OCI-LY3 (cell line): ENCODE data around the gene SNX18.

Experiments
- H2AFZ ChIP-seq: fragments of 200-600, 300-600 bp; shearing (Covaris generic); 2 replicates; pipeline ENCODE4 v1.6.0; 2014; ENCODE audit warnings: antibody characterized with exemption, low read depth, low read length
- H3K27ac ChIP-seq: fragments of 200-600, 300-600 bp; sonication (generic); 2 replicates; pipeline ENCODE4 v1.5.1; 2014; ENCODE audit warnings: mild to moderate bottlenecking, low read length, moderate library complexity, mixed read lengths
- H3K27me3 ChIP-seq: fragments of 200-600, 300-600 bp; sonication (generic); 2 replicates; pipeline ENCODE4 v1.6.1; 2014; ENCODE audit warnings: low read depth, low read length, mixed read lengths
- H3K36me3 ChIP-seq: fragments of 200-600, 300-600 bp; sonication (generic); replicated peaks from 2 replicates; pipeline ENCODE3; 2014; ENCODE audit warnings: low read depth, low read length, mixed read lengths
- H3K4me1 ChIP-seq: fragments of 300-600, 200-600 bp; sonication (generic); 2 replicates; pipeline ENCODE4 v1.6.1; 2014; ENCODE audit warnings: low read length, mixed read lengths
- H3K4me2 ChIP-seq: fragments of 200-600, 300-600 bp; sonication (generic); 2 replicates; pipeline ENCODE4 v1.6.1; 2014; ENCODE audit warnings: low read length, mixed read lengths
- H3K4me3 ChIP-seq: fragments of 300-600, 200-600 bp; sonication (generic); 2 replicates; pipeline ENCODE4 v1.5.1; 2014; ENCODE audit warnings: antibody characterized with exemption, mild to moderate bottlenecking, low read length, moderate library complexity
- H3K79me2 ChIP-seq: fragments of 300-600, 200-600 bp; shearing (Covaris generic); 2 replicates; pipeline ENCODE4 v1.6.1; 2014; ENCODE audit warnings: mild to moderate bottlenecking, low read length, mixed read lengths
- H3K9ac ChIP-seq: fragments of 300-600, 200-600 bp; shearing (Covaris generic); 2 replicates; pipeline ENCODE4 v1.6.0; 2014; ENCODE audit warnings: mild to moderate bottlenecking, low read length, moderate library complexity
- H3K9me3 ChIP-seq: fragments of 200-600, 300-600 bp; shearing (Covaris generic); 2 replicates; pipeline ENCODE4 v1.6.1; 2014; ENCODE audit warnings: low read length, mixed read lengths; ENCODE audit not compliant: insufficient read depth
- H4K20me1 ChIP-seq: fragments of 200-600, 300-600 bp; sonication (generic); 2 replicates; pipeline ENCODE4 v1.6.1; 2016; ENCODE audit warnings: low read length, mixed read lengths; ENCODE audit not compliant: insufficient read depth
- EZH2phosphoT487 ChIP-seq: fragments of 200-600 bp; shearing (Covaris generic); IDR thresholded peaks from 2 replicates; pipeline ENCODE4 v1.6.1; 2018; ENCODE audit warnings: antibody characterized with exemption, mixed run types, low read depth
- TF ChIP-seq, protein P1 (sequence below): fragments of 200-600, 300-600 bp; sonication (generic); IDR thresholded peaks from 2 replicates; pipeline ENCODE4 v1.5.1; 2014; ENCODE audit warnings: antibody characterized with exemption, low read length, low read depth

Gene SNX18

DNA sequence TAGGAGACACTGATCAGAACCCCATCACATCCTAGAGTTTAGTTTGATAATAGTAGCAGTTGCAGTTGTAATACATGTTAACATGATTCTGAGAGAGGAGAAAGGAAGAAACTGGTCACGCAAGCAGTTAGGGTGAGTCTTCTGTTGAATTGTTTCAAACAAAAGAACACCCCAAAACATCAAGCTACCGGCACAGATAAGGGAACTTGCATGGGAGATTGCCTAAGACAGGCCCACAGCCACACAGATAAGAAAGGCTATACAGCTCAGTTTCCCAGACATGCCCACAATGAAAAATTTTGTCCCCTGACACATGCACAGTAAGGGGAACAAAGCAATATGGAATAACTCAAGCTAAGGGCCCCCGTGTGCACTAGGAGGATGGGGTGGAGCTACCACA is 46.2 kb upstream of the SNX18 start:
- no peak overlapping the region for H3K9ac ChIP-seq
- H3K9me3 ChIP-seq: no peaks in the 10 kb centered on the region
- no peak overlapping the region for H3K4me2 ChIP-seq
- H3K4me3 ChIP-seq: no peak overlapping the region
- peaks cover 22% of the 10 kb centered on the region for H3K27me3 ChIP-seq
- no peaks in the 10 kb centered on the region for H4K20me1 ChIP-seq
- H3K36me3 ChIP-seq: no peaks in the 10 kb centered on the region
- H3K27ac ChIP-seq: no peak overlapping the region
- no peaks in the 10 kb centered on the region for H3K79me2 ChIP-seq
- TF ChIP-seq, protein P1, sequence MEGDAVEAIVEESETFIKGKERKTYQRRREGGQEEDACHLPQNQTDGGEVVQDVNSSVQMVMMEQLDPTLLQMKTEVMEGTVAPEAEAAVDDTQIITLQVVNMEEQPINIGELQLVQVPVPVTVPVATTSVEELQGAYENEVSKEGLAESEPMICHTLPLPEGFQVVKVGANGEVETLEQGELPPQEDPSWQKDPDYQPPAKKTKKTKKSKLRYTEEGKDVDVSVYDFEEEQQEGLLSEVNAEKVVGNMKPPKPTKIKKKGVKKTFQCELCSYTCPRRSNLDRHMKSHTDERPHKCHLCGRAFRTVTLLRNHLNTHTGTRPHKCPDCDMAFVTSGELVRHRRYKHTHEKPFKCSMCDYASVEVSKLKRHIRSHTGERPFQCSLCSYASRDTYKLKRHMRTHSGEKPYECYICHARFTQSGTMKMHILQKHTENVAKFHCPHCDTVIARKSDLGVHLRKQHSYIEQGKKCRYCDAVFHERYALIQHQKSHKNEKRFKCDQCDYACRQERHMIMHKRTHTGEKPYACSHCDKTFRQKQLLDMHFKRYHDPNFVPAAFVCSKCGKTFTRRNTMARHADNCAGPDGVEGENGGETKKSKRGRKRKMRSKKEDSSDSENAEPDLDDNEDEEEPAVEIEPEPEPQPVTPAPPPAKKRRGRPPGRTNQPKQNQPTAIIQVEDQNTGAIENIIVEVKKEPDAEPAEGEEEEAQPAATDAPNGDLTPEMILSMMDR: no peak
- no peak for TF ChIP-seq EZH2phosphoT487
- H3K4me1 ChIP-seq: peaks cover 10% of the 10 kb centered on the region
- H2AFZ ChIP-seq: no peak overlapping the region

DNA sequence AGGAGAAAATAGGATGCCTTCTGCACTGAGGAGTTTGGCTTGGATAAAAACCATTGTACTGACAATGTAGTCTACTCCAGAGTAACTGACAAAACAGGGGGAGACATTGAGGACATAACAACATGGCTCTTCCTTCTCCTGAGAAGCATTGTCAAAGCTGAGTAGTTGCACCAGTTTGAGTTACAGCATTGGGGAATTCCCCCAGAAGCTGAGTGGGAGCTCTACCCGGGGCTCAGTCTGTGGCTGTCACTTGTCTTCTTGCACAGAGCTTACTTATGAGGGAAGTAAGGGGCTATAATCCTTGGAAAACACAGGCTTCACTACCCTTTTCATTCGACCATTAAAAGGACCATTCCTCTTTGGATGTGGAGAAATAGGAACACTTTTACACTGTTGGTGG is 40.9 kb upstream of the SNX18 start:
- no peak overlapping the region for H3K27ac ChIP-seq
- peaks cover 18% of the 10 kb centered on the region for H3K4me1 ChIP-seq
- TF ChIP-seq, protein P1: no peak
- no peak for TF ChIP-seq EZH2phosphoT487

DNA sequence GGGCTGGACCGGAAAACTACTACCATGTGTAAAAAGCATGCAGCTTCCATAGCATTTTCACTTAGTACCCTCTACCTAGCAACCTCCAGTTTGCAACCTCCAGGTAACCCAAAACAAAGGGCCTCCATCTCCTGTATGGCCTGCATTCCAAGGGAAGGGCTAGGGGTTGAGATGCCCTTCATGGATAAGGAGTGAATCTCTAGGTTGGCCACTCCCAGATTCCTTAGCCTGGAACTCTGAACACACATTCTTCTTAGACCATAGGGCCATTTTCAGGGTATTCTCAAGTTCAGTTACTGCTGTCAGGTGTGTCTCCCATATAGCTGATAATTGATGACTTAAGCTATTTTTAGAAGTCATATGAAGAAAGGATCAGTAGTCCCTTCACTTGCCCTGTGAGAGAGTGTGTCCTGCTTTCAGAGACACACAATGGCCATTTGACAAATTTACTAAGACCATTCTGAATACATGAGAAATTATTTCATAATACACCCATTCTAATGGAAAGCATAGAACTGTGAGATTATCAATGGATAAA is 39.5 kb upstream of the SNX18 start:
- no peaks in the 10 kb centered on the region for H3K36me3 ChIP-seq
- no peaks in the 10 kb centered on the region for H3K9me3 ChIP-seq
- H3K79me2 ChIP-seq: no peaks in the 10 kb centered on the region
- no peaks in the 10 kb centered on the region for H3K27me3 ChIP-seq
- H3K27ac ChIP-seq: no peak overlapping the region
- H3K4me2 ChIP-seq: no peak overlapping the region
- TF ChIP-seq EZH2phosphoT487: no peak
- TF ChIP-seq, protein P1: no peak
- H3K4me1 ChIP-seq: peaks cover 18% of the 10 kb centered on the region
- H2AFZ ChIP-seq: no peak overlapping the region
- no peak overlapping the region for H3K9ac ChIP-seq
- H3K4me3 ChIP-seq: no peak overlapping the region
- H4K20me1 ChIP-seq: no peaks in the 10 kb centered on the region

More for the DNA sequence above, 40.9 kb upstream of the SNX18 start:
- no peaks in the 10 kb centered on the region for H3K36me3 ChIP-seq
- no peak overlapping the region for H3K4me3 ChIP-seq
- no peaks in the 10 kb centered on the region for H3K79me2 ChIP-seq
- no peaks in the 10 kb centered on the region for H3K9me3 ChIP-seq
- no peak overlapping the region for H3K4me2 ChIP-seq
- H3K27me3 ChIP-seq: no peaks in the 10 kb centered on the region
- H4K20me1 ChIP-seq: no peaks in the 10 kb centered on the region
- no peak overlapping the region for H3K9ac ChIP-seq
- H2AFZ ChIP-seq: no peak overlapping the region

DNA sequence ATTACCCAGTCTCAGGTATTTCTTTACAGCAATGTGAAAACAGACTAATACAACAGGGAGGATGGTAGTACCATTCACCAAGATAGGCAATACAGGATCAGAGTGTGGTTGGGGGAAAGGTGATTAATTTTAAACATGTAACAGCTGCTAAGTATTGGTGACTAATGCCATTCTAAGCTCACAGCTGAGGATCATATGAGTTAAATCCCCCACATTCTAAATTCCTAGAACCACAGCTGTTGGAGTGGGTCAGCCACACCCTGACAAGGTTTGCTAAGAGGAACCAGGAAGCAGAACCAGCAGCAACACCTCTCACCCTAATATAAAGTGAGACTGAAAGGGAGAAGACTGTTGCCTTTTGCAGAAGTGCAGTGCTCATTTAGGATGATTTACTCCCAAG is 37.3 kb upstream of the SNX18 start:
- Histone ChIP-seq H3K9ac (no peak overlapping the region), H3K27me3 (no peaks in the 10 kb centered on the region), H4K20me1 (no peaks in the 10 kb centered on the region), H3K4me1 (peaks cover 18% of the 10 kb centered on the region), H2AFZ (no peak overlapping the region; the same call in 1 of the 2 replicates), H3K36me3 (no peaks in the 10 kb centered on the region), H3K9me3 (no peaks in the 10 kb centered on the region), H3K27ac (peak overlapping the region; percentile 20; the same call in 1 of the 2 replicates), H3K4me2 (peak overlapping the region; percentile 33; the same call in 1 of the 2 replicates), H3K4me3 (no peak overlapping the region), H3K79me2 (no peaks in the 10 kb centered on the region)
- TF ChIP-seq, protein P1: no peak
- TF ChIP-seq EZH2phosphoT487: no peak
